HG02642 (cell line): ENCODE measurements around the gene ZNF792.
A peak's percentile ranks its signal among the peaks of the same experiment; 100 is the strongest.
"Not testable (repeated sequence)": the region's sequence is repeated elsewhere in the genome, so short reads cannot be mapped to it uniquely, and the experiment has no call there.

Experiments
- ATAC-seq: cut with Tn5 transposase; IDR thresholded peaks from one replicate; pipeline ENCODE4 v1.9.1; 2021; ENCODE audit warnings: mild to moderate bottlenecking; ENCODE audit not compliant: unreplicated experiment, poor library complexity

Gene ZNF792

DNA sequence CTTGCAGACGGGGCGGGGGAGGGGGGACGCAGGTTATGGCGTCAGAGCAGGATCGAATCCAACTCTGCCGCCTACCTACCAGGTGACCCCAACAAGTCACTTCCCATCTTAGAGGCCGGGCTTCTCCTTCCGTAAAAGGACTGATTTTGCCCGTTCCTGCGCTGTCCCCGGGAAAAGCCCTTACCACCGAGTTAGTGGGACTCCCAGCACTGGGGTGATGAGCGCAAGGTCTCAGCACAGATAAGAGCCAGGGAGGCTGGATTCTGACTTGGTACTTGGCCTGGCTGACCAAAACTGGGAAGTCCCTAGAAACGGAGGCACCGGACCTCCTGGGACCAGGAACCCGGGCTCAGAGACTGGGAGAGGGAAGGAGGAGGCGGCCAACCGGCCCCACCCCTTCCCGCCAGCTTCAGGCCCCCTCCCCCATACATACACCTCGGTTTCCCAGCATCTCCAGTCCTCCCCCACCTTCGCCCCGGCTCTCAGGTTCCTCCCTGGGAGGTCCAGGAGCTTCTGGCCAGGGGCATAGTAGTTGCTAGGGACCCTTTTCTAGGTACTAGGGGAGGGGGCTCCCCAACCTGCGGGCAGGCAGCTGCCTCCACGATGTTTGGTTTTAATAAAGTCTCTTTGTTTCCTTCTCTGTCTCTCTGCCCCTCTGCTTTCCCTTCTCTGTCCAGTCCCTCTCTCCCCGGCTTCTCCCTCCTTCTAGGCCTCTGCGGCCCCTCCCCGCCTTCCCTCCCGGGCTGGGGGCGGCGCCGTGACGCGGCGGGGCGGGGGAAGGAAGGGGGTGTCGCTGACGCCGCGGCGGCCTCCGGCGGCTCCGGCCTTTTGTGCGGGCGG lies 35.7 kb upstream of the ZNF792 start, which contains the start of gene GRAMD1A:
Gene GRAMD1A, plus strand, starts transcription at position 826 of the 840 bp plus-strand sequence. CDS start 156 bp downstream, outside the sequence.
- ATAC-seq: peak; percentile 61

DNA sequence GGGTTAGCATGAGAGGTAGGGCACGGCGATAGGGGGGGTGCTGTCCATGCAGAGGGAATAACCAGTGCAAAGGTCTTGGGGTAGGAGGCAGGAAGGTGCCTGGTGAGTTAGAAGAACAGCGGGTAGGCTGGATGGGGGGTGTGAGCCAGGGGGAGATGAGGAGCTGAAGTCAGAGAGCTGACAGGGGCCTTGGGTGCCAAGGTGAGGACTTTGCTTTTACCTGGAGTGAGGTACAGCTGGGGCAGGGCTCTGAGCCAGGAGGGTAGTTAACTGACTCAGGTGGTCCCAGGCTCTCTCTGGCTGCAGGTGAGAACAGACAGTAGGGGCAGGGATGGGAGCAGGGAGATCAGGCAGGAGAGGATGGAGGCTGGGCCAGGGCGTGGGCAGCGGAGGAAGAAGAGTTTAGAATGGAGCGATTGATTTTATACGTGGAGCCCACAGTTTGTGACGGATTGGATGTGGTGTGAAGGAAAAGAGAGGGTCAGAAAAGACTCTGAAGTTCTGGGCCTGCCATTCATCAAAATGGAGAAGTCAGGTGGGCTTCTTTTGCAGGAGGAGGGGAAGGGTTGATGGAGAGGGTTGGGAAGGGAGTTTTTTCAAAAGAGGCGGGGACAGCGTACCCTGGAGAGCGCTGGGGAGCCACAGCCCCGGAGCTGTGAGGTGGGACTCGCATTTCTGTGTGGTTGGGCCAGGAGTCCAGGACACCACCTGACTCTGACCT lies 34.9 kb upstream of the ZNF792 start:
- ATAC-seq: no peak

DNA sequence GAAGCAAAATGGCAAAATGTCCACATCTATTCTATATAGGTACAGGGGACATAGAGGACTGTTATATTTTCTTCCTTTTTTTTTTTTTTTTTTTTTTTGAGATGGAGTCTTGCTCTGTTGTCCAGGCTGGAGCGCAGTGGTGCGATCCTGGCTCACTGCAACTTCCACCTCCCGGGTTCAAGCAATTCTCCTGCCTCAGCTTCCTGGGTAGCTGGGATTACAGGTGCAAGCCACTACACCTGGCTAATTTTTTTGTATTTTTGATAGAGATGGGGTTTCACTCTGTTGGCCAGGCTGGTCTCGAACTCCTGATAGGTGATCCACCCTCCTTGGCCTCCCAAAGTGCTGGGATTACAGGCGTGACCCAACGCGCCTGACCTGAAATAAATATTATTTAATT lies 34.2 kb upstream of the ZNF792 start:
- not testable (repeated sequence) for ATAC-seq

DNA sequence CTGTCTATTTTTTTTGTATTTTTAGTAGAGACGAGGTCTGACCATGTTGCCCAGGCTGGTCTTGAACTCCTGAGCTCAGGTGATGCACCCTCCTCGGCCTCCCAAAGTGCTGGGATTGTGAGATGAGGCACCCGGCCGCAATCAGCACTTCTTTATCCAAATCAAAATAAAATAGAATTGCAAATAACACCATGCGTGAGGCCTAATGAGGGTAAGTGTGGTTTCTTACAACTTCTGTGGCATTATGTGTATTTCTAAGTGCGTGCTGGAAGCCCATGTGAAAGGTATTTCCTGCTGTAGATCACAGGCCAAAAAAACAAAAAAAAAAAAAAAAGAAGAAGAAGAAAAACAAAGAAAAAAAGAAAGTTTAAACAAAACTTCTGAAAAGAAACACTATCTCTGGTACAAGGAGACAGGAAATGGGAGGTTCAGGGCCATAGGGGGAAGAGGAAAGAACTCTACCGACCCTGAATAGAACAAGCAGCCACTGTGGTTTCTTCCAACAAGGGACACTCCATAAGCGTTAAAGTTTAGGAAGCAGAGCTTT lies 33.1 kb upstream of the ZNF792 start:
- no peak for ATAC-seq

DNA sequence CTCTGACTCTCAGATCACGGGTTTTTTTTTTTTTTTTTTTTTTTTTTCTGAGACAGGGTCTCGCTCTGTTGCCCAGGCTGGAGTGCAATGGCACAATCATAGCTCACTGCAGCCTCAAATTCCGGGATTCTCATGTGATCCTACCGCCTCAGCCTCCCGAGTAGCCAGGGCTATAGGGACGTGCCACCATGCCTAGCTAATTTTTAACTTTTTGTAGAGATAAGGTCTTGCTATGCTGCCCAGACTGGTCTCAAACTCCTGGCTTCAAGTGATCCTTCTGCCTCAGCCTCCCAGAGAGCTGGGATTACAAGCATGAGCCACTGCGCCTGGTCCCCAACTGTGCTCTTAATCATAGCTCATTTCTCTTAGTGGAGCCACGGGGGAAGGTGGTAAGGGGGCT lies 31.5 kb upstream of the ZNF792 start:
- ATAC-seq: no peak

DNA sequence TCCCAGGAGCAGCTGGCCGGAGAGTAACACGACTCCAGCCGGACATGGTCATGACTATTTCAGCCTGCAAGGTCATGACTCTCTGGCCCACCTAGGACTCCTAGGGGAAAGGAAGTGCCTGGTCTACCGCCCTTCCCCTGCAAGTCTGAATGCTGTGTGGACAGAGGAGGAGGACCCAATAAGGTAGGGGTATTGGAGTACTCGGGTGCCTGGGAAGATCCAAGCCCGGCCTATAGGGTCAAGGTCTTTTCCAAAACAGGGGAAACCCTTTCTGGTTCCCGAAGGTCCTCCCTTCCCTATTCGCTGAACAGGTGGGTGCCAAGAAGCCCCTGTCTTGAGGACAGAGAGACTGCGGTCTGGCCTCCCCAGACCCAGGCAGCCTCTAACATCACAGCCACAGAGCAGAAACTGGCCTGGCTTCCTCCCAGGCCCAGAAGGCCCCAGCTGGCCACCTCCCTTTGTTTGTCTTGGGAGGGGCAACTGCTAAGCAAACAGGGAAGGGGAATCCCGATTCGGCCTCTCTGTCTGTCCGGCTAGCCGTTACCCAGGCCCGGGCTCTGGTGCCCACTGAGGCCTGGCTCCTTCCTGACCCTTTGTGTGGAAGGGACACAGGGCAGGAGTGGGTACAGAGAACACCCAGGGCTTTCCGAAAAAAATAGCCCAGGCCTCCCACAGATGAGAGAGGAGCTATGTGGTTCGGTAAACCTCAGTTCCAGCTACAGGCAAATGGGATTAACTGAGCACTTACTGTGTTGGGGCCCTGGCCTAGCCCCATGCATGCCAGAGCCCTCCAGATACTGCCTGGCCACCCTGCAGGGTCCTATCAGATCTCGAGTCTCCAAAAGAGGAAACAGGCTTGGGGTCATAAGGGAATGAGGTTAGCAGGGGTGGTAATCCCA lies 30.9 kb upstream of the ZNF792 start:
- ATAC-seq: no peak

DNA sequence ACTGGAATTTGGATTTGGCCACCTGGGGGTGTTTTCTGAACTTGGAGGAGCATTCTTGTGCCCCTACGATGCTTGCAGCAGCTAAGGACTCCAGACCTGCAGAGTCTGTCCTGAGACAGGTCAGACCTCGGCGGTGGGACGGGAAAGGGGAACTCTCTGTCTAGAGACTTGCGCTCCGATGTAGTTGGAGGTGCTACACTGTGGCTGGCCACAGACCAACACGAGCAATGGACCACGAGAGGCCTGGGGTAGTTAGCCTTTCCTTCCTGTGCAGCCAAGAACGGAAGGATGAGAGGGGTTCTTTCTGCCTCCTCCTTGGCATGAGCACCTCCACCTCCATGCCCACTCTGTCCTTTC lies 30.2 kb upstream of the ZNF792 start:
- no peak for ATAC-seq

DNA sequence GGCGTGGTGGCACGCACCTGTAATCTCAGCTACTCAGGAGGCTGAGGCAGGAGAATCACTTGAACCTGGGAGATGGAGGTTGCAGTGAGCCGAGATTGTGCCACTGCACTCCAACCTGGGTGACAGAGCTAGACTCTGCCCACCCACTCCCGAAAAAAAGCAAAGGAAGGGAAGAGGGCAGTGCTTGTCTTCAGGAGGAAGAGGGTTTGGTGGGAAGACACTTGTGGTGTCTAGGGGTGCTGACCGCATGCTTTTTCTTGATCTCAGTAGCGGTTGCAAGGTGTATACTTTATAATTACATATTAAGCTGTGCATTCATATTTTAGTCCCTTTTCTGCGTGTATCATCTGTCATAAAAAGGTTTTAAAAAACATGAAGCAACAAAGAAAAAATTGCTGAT lies 28.6 kb upstream of the ZNF792 start:
- not testable (repeated sequence) for ATAC-seq

DNA sequence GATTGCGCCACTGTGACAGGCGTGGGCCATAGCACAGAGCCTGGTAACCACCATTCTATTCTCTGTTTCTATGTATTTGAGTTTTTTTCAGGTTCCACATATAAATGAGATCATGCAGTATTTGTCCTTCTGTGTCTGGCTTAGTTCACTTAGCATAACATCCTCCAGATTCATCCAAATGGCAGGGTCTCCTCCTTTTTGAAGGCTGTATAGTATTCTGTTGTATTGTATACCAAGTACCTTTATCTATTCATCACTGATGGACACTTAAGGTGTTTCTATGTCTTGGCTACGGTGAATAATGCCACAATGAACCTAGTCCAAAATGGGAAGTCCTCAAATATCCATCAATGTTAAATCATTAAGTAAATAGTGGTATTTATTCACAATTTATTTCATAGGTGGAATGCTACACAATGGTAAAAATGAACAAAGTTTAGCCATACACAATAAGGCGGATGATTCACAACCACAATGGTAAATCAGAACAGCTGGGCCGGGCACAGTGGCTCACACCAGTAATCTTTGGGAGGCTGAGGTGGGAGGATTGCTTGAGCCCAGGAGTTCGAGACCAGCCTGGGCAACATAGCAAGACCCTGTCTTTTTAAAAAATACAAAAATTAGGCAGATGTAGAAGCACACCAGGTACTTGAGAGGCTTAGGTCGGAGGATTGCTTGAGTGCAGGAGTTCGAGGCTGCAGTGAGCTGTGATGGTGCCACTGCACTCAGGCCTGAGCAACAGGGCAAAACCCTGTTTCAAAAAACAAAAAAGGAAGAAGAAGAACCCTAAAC lies 27.7 kb upstream of the ZNF792 start:
- no peak for ATAC-seq

DNA sequence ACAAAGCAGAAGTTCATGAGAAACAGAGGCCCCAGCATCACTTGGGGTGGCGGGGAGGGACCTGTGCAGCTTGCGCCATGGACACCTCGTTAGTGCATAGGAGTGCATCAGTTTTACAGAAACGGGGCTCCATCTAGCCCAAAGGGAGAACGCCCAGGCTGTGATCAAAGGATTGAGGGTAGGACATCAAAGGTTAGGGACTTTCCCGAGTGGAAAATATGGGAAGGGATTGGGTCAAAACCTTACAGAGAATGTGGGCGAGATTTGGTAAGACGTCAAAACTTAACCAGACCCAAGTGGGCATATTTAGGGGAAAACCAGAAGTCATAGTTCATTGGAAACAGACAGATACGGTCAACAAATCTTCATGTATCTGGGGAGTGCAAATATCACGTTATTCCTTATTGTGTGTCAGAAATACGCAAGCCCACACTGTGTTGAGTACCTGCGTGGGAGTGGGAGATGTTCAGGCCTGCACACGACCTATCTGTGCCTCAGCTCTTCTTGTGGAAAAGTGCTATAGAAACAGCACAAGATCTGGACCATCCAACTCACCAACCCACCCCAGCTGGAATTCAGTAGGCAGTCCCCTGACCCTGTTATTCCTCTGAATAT lies 26.7 kb upstream of the ZNF792 start:
- ATAC-seq: no peak

DNA sequence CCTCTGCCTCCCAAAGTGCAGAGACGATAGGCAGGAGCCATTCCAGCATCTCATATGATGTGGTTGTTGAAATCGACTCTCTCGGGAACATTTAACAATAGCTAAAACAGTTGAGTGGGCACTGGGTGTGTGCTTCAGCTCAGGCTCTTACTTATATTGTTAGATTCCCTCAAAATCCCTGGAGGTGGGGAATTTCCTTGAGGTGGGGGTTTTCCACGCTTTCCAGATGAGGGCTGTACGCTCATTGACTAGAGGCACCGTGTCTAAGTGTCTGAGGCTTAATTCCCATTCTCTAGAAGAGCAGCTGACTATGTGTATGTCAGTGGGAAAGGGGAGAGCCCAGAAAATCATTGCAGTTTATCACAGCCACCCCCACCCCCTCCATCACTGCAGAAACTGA lies 25.3 kb upstream of the ZNF792 start:
- ATAC-seq: no peak

DNA sequence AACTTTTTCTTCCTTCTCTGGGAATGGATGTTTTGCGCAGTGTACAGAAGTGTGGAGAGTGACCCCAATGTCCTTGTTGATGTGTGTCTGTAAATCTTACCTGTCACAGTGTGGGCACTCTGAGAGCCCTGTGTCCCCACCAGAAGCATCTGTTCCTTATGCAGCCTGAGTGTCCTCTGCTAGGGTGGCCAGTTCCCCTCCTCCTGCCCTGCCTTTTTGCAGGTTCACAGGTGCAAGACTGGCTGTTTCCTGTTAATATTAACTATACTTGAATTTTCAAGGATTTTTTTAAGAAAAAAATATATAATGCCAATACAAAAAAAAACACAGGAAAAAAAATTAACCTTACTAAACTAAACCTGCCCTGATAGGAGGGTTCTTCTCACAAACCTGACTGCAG lies 24.1 kb upstream of the ZNF792 start:
- ATAC-seq: no peak

DNA sequence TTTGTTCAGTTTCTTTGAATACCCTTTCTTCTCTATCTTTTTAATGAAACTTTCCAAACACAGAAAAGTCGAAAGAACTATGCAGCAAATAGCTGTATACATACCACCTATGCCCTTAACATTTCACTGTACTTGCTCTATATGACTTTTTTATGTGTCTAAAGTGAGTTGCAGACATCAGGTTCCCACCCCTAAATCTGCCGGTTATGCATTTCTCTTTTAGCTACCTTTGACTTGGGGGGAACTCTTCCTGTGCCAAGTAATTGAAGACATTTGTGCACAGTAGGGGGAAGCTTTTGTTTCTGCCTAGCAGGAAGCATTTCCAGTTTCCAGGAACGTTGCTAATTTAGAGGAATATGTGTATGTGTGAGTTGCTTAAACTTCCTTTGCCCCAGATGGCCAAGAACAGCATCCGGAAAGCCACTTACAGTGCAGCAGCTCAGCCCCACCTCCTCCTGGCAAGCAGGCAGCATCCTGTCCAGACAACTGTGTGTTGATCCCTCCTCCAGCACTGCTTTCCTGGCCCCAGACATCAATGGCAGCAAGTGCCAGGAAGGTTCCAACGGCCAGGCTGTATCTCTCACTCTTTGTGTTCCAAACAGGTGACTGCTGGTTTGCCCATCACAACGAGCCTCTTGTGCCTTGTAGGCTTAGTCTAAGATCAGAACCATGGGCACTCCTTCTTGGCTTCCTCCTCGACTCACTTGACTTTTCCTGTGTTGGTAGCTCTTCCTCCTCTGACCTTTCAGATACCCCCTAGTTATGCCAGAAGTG lies 21.4 kb upstream of the ZNF792 start:
- no peak for ATAC-seq

DNA sequence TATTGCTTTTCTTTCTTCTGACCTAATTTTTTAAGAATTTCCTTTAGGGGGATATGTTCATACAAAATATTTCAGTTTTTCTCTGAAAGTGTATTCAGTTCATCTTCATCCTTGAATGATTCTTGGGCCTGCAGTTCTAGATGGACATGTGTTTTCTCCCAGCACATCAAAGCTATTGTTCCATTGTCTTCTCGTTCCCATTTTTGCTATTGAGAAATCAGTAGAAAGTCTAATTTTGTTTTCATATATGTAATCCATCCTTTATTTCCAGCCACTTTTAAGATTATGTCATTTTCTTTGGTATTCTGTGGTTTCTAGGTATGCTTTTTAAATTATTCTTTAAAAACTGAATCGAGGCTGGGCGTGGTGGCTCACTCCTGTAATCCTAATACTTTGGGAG lies 20.3 kb upstream of the ZNF792 start:
- ATAC-seq: no peak

DNA sequence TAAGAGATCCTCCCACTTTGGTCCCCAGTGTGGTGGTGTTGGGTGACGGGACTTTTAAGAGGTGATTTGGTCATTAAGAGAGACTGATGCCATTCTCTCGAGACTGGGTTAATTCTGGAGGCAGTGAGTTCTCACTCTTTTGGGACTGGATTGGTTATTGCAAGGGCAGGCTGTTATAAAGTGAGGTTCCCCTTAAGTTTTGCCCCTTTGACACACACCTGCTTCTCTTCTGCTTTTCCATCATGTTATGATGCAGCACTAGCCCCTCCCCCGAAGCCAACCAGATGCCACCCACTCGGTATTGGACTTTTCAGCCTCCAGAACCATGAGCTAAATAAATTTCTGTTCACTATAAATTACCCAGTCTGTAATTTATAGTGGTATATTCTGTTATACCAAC lies 19.8 kb upstream of the ZNF792 start:
- ATAC-seq: no peak

DNA sequence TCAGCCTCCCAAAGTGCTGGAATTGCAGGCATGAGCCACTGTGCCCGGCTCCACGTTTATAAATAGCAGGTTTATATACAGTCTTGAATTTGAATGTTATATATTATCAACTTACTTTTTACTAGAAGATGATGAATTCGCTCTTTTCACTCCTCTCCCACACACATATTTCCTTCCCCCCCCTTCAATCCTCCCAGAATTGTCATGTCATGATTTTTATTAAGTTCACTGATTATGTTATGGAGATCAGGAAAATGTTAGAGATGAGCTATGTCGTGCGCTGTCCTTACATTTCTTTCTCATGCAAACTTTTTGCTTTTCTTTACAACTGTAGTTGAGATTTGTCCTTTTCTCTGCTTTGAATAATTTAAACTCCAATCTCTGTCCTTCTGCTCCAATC lies 18.2 kb upstream of the ZNF792 start:
- no peak for ATAC-seq

DNA sequence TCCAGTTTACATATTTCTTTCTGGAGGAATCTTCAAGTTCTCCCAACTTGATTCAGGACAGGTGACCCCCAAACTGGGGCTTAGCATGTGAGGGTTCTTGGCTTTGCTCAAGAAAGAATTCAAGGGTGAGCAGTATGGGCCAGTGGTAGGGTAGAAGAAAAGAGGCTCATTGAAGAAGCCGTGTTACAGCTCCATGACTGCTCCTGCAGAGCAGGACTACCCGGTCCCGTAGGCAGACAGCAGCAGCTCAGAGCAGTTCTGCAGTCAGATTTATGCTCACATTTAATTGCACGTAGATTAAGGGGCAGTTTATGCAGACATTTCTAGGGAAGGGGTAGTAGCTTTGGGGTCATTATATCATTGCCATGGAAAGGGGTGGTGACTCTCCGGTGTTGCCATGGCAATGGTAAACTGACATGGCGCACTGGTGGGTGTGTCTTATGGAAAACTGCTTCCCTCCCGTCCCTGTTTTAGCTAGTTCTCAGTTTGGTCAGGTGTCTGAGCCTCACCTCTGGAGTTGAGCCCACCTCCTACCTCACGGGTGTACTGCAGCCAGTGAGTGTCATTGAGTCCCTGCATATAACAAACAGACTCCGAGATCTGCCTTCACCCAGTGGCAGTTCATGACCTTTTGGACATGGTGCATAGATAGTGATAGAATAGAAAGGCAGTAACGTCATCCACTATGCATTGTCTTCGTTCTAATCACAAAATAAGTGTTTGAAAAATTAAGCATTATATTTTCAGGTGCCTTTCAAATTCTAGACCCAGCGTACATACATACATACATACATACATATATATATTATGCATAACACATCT lies 16.0 kb upstream of the ZNF792 start:
- ATAC-seq: no peak

DNA sequence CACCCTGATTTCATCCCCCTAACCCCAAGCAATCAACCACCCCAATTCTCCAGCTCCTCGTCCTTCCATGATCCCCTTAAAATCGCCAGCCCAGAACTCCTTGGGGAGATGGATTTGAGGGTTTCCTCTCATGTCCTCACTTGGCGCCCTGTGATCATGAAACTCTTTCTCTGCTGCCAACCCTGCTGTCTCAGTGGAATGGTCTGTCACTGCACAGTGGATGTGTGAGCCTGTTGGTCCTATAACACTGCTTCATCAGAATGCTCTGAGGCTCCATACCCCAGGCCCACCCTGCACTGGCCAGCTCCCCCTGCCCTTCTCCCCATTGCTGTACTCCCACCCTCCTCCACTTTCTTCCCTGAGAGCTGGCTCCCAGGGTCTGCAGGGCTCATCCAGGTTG lies 12.6 kb upstream of the ZNF792 start:
- no peak for ATAC-seq
